Measurements from ENCODE around the gene CAPN5.

Gene CAPN5

DNA sequence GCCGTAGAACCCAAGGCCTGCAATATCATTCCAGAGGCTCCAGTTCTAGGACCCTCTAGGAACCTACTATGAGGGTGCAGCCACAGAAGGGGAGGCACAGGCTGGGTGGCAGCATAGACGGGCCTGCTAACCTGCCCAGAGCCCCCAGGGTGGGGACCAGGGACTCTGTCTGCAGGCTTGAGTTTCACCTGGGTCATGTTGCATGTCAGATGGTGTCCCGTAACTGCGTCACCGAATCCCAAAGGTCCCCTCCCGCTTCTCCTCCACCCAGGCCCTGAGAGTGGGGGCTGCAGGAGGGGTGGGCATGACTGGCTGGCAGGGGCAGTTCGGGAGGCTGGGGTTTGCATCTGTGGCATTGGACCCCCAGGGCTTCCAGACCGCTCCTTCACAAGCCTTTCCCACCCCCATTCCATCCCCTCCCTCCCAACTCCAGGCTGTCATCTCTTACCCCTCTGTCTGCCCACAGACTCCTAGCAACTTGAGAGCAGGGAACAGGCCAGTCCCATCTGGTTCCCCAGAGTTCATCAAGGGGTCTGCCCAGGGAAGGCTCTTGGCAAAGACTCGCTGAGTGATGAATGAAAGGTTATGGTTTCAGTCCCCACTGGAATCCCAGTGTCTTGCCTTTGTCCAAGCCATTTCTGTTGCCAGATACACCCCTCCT, 77.6 kb downstream of the CAPN5 start:
- Mint-ChIP-seq H3K27me3 (peaks cover 61% of the 10 kb centered on the region), H3K4me1 (ENCODE audit: low read depth) (peaks cover 8% of the 10 kb centered on the region), H3K36me3 (ENCODE audit: low read depth) (no peaks in the 10 kb centered on the region), H3K9me3 (no peaks in the 10 kb centered on the region), H3K27ac (no peak overlapping the region), H3K4me3 (no peak overlapping the region)
- intact Hi-C loops (cut with micrococcal nuclease): no loop called here

- Mint-ChIP-seq H3K4me3 (no peak overlapping the region), H3K4me1 (ENCODE audit: low read depth) (peaks cover 8% of the 10 kb centered on the region), H3K27me3 (peaks cover 55% of the 10 kb centered on the region), H3K9me3 (no peaks in the 10 kb centered on the region), H3K27ac (no peak overlapping the region), H3K36me3 (ENCODE audit: low read depth) (no peaks in the 10 kb centered on the region)
- intact Hi-C loops (cut with micrococcal nuclease): no loop called here
Measured at GRCh38 chr11:77144857-77145428, 78.2 kb downstream of the CAPN5 start.

DNA sequence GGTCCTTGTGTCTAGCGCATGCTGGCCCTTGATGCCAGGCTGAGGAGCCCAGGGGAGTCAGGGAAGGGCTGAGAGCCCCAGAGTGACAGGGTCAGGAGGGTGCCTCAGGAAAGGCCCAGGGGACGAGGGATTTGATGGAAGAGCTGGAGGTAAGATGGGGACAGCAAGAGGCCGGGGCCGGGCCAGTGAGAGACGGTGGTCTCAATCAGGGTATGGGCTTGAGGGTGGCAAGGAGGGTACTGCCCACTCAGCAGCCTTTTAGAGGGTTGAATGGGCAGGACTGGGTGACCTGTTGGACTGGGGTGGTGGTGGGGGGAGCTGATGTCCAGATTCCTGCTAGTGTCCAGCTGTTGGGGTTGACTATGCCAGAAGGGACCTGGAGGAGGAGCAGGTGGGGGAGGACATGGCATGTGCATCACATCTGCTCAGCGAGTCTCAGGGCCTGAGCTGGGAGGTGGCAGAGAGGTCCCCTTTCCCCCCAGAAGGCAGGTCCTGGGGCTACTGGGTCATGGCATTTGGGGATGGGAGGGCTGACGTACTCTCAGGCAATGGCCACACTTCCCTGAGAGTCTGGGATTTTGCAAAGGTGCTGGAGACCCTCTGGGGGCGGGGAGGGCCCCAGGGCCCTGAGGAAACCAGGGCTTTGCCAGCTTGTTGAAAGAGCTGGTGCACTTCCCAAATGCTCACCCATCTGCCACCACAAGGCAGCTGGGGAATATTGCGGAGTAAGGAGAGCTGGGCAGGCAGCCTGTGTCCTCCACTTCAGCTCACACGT, 79.7 kb downstream of the CAPN5 start:
- H3K36me3 Mint-ChIP-seq (ENCODE audit: low read depth): no peaks in the 10 kb centered on the region
- no peak overlapping the region for H3K27ac Mint-ChIP-seq
- intact Hi-C loops (cut with micrococcal nuclease): no loop called here
- peaks cover 54% of the 10 kb centered on the region for H3K27me3 Mint-ChIP-seq
- H3K4me3 Mint-ChIP-seq: no peak overlapping the region
- H3K4me1 Mint-ChIP-seq (ENCODE audit: low read depth): peaks cover 8% of the 10 kb centered on the region
- H3K9me3 Mint-ChIP-seq: no peaks in the 10 kb centered on the region

DNA sequence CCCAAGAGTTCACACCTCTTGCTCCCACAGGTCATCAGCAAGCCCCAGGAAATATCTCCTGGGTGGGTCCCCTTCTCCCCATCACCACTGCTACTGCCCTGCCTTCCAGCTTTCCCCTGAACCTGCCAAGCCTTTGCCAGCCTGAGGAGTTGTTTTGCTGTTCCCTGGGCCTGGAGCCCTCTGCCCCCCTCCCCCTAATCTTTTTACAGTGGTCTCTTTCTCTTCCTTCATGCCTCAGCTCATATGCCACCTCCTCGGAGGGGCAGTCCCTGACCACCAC, 80.2 kb downstream of the CAPN5 start:
- no peak overlapping the region for H3K27ac Mint-ChIP-seq
- H3K4me3 Mint-ChIP-seq: no peak overlapping the region
- intact Hi-C loops (cut with micrococcal nuclease): no loop called here
- H3K27me3 Mint-ChIP-seq: peaks cover 54% of the 10 kb centered on the region
- H3K9me3 Mint-ChIP-seq: no peaks in the 10 kb centered on the region
- H3K4me1 Mint-ChIP-seq (ENCODE audit: low read depth): peaks cover 12% of the 10 kb centered on the region
- H3K36me3 Mint-ChIP-seq (ENCODE audit: low read depth): no peaks in the 10 kb centered on the region

DNA sequence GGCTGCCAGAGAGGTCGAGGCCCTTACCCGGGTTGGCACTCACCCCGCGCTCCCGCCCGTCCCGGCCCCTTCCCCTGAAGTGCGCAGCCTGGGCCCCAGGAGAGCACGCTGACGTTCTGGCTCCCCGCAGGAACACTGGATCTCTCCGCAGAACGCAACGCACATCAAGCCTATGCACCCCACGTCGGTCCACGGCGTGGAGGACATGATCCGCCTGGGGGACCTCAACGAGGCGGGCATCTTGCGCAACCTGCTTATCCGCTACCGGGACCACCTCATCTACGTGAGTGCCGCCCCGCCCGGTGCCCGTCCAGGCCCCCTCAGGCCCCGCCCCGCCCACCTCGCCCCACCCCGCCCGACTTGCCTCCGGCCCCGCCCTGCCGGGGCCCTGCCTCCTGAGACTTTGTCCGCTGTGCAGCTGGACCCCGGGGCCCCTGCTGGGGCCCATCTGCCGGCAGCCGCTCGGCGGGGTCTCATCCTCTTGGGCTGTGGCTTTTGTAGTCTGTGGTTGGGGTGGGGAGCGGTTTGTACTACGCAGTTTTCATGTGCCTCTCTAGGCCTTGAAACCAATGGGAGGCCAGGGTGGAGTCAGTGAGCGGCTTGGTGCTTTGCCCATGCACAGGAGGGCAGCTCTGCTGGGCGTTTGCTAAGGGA, 81.0 kb downstream of the CAPN5 start:
- no peak overlapping the region for H3K27ac Mint-ChIP-seq
- peaks cover 55% of the 10 kb centered on the region for H3K27me3 Mint-ChIP-seq
- peaks cover 20% of the 10 kb centered on the region for H3K4me1 Mint-ChIP-seq (ENCODE audit: low read depth)
- H3K4me3 Mint-ChIP-seq: peak overlapping the region; percentile 66
- intact Hi-C loops (cut with micrococcal nuclease): no loop called here
- no peaks in the 10 kb centered on the region for H3K36me3 Mint-ChIP-seq (ENCODE audit: low read depth)
- H3K9me3 Mint-ChIP-seq: no peaks in the 10 kb centered on the region

DNA sequence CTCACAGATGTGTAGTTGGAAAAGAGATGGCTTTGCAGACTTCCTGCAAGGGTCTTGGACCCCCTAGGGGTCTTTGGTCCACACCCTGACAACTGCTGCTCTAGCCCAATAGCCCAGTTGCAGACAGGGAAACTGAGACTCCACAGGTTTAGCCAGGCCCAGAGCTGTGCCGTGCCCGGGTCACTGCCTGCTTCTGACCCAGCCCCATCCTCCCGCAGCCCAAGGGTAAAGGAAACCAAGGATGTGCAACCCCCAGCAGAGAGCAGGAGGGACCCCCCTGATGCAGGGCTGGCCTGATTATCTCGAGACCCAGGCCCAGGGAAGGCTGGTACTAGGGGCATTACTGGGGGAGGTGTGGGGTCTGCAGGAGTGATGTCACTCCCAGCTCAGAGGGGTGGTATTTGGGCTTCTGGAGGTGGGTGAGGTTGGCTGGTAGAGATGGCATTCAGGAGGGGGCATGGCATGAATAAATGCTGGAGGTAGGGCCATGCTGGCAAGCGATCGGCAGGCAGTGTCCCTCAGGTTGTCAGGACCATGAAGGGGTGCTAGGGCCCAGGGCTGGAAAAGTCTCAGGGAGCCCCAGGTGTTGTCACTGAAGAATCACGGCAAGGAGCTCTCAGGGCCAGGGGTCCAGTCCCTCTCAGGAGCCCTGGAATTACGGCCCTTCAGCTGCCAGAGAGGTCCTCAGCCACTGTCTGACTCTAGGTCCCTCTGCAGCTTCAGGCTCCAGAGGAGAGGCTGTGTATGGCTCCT, 82.4 kb downstream of the CAPN5 start:
- peaks cover 24% of the 10 kb centered on the region for H3K4me1 Mint-ChIP-seq (ENCODE audit: low read depth)
- no peak overlapping the region for H3K27ac Mint-ChIP-seq
- H3K4me3 Mint-ChIP-seq: no peak overlapping the region
- intact Hi-C loops (cut with micrococcal nuclease): no loop called here
- H3K9me3 Mint-ChIP-seq: no peaks in the 10 kb centered on the region
- H3K36me3 Mint-ChIP-seq (ENCODE audit: low read depth): no peaks in the 10 kb centered on the region
- peaks cover 62% of the 10 kb centered on the region for H3K27me3 Mint-ChIP-seq

DNA sequence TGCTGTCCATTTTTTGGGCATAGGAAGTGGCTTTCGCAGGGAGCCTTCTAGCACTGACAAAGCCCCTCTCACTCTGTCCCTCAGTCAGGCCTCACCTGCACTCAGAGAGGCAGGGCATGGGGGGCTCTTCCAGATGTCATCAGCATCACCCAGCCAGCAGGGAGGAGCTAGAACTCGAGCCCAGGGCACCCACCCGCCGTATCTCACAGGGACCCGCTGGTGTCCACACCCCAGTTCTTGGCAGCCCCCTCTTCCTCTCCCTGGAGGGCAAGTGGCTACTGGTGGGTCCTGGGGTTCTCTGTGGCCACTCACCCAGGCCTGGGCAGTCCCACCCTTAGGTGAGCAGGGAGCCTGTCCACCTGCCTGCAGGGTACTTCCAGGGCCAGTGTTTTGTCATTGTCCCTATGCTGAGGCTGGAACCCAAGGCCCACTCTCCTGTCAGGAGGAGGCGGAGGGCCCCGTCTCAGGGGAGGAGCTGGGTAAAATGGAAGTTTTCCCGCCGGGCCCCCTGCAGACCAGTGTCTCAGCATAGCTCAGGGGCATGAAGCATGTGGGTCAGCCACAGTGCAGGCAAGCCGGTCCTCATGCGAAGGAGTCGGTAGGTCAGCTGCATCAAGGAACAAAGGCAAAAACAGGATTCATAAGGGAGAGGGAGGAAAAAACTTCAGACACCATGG, 83.1 kb downstream of the CAPN5 start:
- Mint-ChIP-seq H3K27ac (no peak overlapping the region), H3K4me3 (no peak overlapping the region), H3K9me3 (no peaks in the 10 kb centered on the region), H3K4me1 (ENCODE audit: low read depth) (peaks cover 24% of the 10 kb centered on the region), H3K36me3 (ENCODE audit: low read depth) (no peaks in the 10 kb centered on the region), H3K27me3 (peaks cover 64% of the 10 kb centered on the region)
- intact Hi-C loops (cut with micrococcal nuclease): no loop called here

DNA sequence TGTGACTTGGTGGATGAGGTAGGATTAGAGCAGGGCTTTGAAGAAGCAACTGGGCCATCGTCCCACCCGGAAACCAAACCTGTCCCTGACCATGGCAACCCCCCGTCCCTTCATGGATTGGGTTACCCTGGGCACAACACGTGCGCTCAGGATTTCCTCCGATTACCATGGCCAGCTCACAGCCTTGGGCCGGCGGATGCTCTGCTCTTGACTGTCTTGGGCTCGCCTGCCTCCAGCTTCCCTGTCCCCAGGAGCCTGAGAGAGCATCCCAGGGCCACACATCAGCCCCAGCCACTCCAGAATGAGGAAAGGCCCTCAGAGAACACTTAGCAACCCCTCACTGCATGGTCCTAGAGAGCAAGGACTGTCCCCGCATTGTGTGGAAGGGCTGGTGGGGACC, 84.1 kb downstream of the CAPN5 start:
- no peak overlapping the region for H3K4me3 Mint-ChIP-seq
- H3K36me3 Mint-ChIP-seq (ENCODE audit: low read depth): no peaks in the 10 kb centered on the region
- peaks cover 60% of the 10 kb centered on the region for H3K27me3 Mint-ChIP-seq
- no peaks in the 10 kb centered on the region for H3K9me3 Mint-ChIP-seq
- no peak overlapping the region for H3K27ac Mint-ChIP-seq
- intact Hi-C loops (cut with micrococcal nuclease): no loop called here
- H3K4me1 Mint-ChIP-seq (ENCODE audit: low read depth): peaks cover 24% of the 10 kb centered on the region

- Mint-ChIP-seq H3K4me1 (ENCODE audit: low read depth) (peaks cover 24% of the 10 kb centered on the region), H3K27ac (peak overlapping the region; percentile 14)
Measured at GRCh38 chr11:77151804-77152509, 85.2 kb downstream of the CAPN5 start.

GRCh38 chr11:77152846-77153245, 86.1 kb downstream of the CAPN5 start:
- Mint-ChIP-seq H3K4me3 (no peak overlapping the region), H3K9me3 (no peaks in the 10 kb centered on the region), H3K4me1 (ENCODE audit: low read depth) (peaks cover 21% of the 10 kb centered on the region), H3K27me3 (peaks cover 41% of the 10 kb centered on the region), H3K27ac (no peak overlapping the region), H3K36me3 (ENCODE audit: low read depth) (no peaks in the 10 kb centered on the region)
- intact Hi-C loops (cut with micrococcal nuclease): no loop called here

More at GRCh38 chr11:77151804-77152509, 85.2 kb downstream of the CAPN5 start:
- no peaks in the 10 kb centered on the region for H3K9me3 Mint-ChIP-seq
- no peak overlapping the region for H3K4me3 Mint-ChIP-seq
- intact Hi-C loops (cut with micrococcal nuclease): no loop called here
- peaks cover 49% of the 10 kb centered on the region for H3K27me3 Mint-ChIP-seq
- H3K36me3 Mint-ChIP-seq (ENCODE audit: low read depth): no peaks in the 10 kb centered on the region

DNA sequence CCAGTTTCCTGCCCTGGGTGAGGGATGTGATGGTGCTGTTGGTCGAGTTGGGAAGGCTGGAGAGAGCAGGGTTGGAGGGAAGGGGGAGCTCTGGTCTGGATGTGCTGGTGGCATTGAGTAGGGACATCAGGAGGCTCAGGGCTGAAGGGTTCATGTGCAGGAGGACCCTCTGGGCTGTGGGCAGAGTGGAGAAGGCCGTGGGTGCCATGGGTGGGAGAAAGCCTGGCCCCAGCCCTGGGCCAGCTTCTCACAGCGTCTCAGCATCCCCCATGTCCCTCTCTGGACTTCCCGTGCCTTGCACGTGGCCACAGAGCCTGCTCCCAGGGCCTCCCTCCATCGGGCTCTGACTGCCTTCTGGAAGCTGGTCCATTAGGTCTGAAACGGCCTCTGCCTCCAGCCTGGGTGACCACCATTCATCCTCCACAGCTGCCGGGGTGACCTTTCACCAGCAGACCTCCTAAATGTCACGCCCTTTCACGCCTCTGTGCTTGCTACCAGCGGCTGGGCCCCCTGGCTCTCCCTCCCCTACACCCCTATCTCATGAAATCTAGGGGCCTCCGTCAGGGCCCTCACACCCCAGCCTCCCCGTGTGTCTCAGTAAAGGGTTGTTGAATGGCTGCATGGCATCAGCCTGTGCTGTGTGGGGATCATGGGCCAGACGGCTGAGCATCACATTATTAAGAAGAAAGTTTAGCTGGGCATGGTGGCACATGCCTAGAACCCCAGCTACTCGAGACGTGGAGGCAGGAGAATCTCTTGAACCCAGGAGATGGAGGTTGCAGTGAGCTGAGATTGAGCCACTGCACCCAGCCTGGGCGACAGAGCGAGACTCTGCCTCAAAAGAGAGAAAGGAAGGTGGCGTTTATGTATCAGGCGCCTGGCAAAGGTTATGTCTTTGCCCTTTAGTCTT, 86.8 kb downstream of the CAPN5 start:
- Mint-ChIP-seq H3K36me3 (ENCODE audit: low read depth) (no peaks in the 10 kb centered on the region), H3K9me3 (no peaks in the 10 kb centered on the region), H3K4me1 (ENCODE audit: low read depth) (peaks cover 16% of the 10 kb centered on the region), H3K27me3 (peaks cover 35% of the 10 kb centered on the region), H3K27ac (no peak overlapping the region), H3K4me3 (no peak overlapping the region)
- intact Hi-C loops (cut with micrococcal nuclease): no loop called here

DNA sequence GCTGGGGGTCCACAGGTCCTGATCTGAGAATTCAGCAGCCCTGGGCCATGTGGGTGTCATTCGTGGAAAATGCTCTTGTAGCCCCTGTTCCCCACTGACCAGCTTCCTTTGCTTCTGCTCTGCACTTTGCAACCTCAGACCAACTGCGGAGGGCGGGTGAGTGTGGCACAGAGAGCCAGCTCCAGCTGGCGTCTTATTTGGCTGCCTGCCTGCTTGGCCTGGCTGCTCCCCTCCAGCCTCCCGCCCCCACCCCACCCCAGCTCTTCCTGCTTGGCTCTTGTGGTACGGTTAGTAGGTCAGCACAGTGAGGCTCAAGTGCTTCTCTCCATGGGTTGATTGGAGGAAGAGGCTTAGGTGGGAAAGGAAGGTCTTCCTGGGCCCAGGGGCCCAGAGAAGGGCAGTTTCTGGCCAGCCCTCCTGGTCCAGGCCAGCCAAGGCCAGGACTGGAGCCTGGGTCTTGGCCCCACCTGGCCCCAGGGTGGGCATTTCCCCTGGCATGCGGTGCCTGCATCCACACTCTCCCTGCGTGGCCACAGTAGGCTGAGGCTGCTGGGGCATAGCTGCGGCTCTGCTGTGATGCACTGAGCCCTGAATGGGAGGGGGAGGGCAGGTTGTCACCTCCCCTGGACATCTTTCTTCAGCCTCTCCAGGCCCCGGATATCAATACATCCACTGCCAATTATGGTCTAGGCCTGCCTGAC, 87.8 kb downstream of the CAPN5 start:
- Mint-ChIP-seq H3K4me1 (ENCODE audit: low read depth) (peaks cover 16% of the 10 kb centered on the region), H3K27ac (no peak overlapping the region), H3K27me3 (peaks cover 30% of the 10 kb centered on the region), H3K36me3 (ENCODE audit: low read depth) (no peaks in the 10 kb centered on the region), H3K4me3 (no peak overlapping the region), H3K9me3 (no peaks in the 10 kb centered on the region)
- intact Hi-C loops (cut with micrococcal nuclease): no loop called here

Data from dendritic cell treated with granulocyte-macrophage colony-stimulating factor and Interleukin-4, amounts not matched to agents 40 ng/mL and 50 ng/mL, for 4 days (primary cell).